Measurements from ENCODE around the gene TTI1.

GRCh38 chr20:37954190-37954589 is 79.1 kb downstream of the TTI1 start:
- no peak for TF ChIP-seq CTCF (IDR thresholded peaks at IDR 0.05)
- TF ChIP-seq ZFX (IDR thresholded peaks at IDR 0.05; ENCODE audit: borderline replicate concordance) = no peak

Data from 22Rv1 (cell line).